HEK293T (cell line): ENCODE results near the gene ZBTB9.

ENCODE experiments used
- CTCF ChIA-PET: fragments of 350-600 bp; formaldehyde crosslinking; extraction: SDS; loops from one replicate; lab custom pipeline; 2021; ENCODE audit warnings: antibody characterized with exemption, inconsistent platforms; lab: Yijun Ruan, JAX
- POLR2A ChIA-PET: fragments of 350-600 bp; formaldehyde crosslinking; extraction: SDS; loops from one replicate; lab custom pipeline; 2020; ENCODE audit warnings: antibody characterized with exemption, inconsistent platforms; lab: Yijun Ruan, JAX
- DNase-seq: peaks from one replicate; pipeline ENCODE4 v3.0.0; 2012; ENCODE audit warnings: mixed read lengths; ENCODE audit errors: extremely low spot score
- CTBP1 ChIP-seq: fragments of 450-650 bp; IDR thresholded peaks from 2 replicates; pipeline ENCODE4 v1.6.1; 2016; ENCODE audit warnings: borderline replicate concordance
- FOXA1 ChIP-seq: fragments of 450-650 bp; IDR thresholded peaks from 2 replicates; pipeline ENCODE4 v1.6.1; 2016; ENCODE audit warnings: mild to moderate bottlenecking
- L3MBTL2 ChIP-seq: fragments of 450-650 bp; conservative IDR thresholded peaks from 2 replicates; pipeline ENCODE4 v1.6.1; 2016; ENCODE audit warnings: mild to moderate bottlenecking
- NFRKB ChIP-seq: fragments of 450-650 bp; IDR thresholded peaks from 2 replicates; pipeline ENCODE4 v1.6.1; 2016; ENCODE audit warnings: mild to moderate bottlenecking, moderate library complexity
- SP1 ChIP-seq: fragments of 450-650 bp; IDR thresholded peaks from 2 replicates; pipeline ENCODE4 v1.6.1; 2017
- TARDBP ChIP-seq: fragments of 450-650 bp; IDR thresholded peaks from 2 replicates; pipeline ENCODE4 v1.6.1; 2016

ZBTB9 gene

DNA sequence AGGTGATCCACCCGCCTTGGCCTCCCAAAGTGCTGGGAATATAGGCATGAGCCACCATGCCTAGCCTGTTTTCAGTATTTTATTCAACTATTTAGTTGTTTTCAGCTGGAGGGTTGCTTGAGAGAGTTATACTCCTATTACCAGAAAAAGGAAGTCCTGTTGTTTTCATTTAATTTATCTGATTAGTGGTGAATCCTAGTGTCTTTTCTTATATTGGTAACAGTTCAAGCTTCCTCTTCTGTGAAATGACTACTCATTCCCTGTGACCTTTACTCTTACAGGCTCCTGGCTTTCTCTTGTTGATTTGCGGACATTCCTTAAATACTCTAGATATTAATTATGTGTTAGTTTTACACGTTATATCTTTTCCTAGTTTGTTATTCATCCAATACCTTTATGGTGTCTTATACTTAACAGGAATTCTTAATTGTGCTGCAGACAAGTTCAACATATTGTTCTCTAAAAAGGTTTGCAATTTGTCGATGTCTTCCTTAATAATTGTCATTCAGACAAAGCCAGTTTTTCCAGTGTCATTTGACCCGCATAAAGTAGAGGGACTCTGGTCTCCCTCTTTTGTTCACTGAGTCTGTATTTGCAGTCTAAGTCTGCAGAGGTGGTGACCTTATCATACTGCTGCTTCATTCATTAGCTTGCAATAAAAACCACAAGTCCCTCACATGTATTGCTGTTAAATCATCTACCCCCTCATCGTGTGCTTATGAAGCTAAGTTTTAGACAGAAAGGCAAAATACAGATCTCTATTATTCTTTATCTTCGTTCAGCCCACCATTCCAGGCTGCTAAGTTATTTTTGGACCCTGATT, 51.4 kb downstream of the ZBTB9 start:
- ChIA-PET CTCF (no interaction called here), POLR2A (no interaction called here)
- no peak for DNase-seq
- TF ChIP-seq SP1 (no peak), FOXA1 (no peak), NFRKB (no peak), L3MBTL2 (no peak), TARDBP (no peak), CTBP1 (no peak)
